WTC11 (cell line): Measurements from ENCODE around the gene ZNF764. TPM values are rescaled to one million over a fixed set of nuclear protein-coding genes. Genes with fewer than 3 reads are reported as not detected.

Experiments
- CBFB ChIP-seq: sonication (generic); formaldehyde crosslinking; IDR thresholded peaks from 2 replicates; pipeline ENCODE4 v1.8.1; 2022; ENCODE audit warnings: mild to moderate bottlenecking, low read depth, missing genetic modification reagents
- CREB1 ChIP-seq: sonication (generic); formaldehyde crosslinking; IDR thresholded peaks from 2 replicates; pipeline ENCODE4 v1.8.0; 2023; ENCODE audit warnings: mild to moderate bottlenecking, missing genetic modification reagents
- CREM ChIP-seq: sonication (generic); formaldehyde crosslinking; IDR thresholded peaks from 2 replicates; pipeline ENCODE4 v1.8.1; 2022; ENCODE audit warnings: mild to moderate bottlenecking, missing genetic modification reagents, moderate library complexity
- E2F4 ChIP-seq: sonication (generic); formaldehyde crosslinking; IDR thresholded peaks from 2 replicates; pipeline ENCODE4 v1.8.1; 2022; ENCODE audit warnings: low read depth, mild to moderate bottlenecking, moderate library complexity, missing genetic modification reagents, borderline replicate concordance
- E2F5 ChIP-seq: sonication (generic); formaldehyde crosslinking; IDR thresholded peaks from 2 replicates; pipeline ENCODE4 v1.8.1; 2022; ENCODE audit warnings: mild to moderate bottlenecking, moderate library complexity, missing genetic modification reagents
- ELF4 ChIP-seq: sonication (generic); formaldehyde crosslinking; IDR thresholded peaks from 2 replicates; pipeline ENCODE4 v1.8.1; 2022; ENCODE audit warnings: low read depth, mild to moderate bottlenecking, moderate library complexity, missing genetic modification reagents
- EMX1 ChIP-seq: fragments of 250-450 bp; sonication (Bioruptor Pico); IDR thresholded peaks from 2 replicates; pipeline ENCODE4 v1.8.0; 2021; ENCODE audit warnings: mild to moderate bottlenecking
- ETV6 ChIP-seq: sonication (generic); formaldehyde crosslinking; IDR thresholded peaks from 2 replicates; pipeline ENCODE4 v1.8.1; 2022; ENCODE audit warnings: mild to moderate bottlenecking, missing genetic modification reagents
- FOXP1 ChIP-seq: sonication (generic); formaldehyde crosslinking; IDR thresholded peaks from 2 replicates; pipeline ENCODE4 v1.8.0; 2022; ENCODE audit warnings: missing genetic modification reagents, mild to moderate bottlenecking, moderate library complexity, borderline replicate concordance
- IRF1 ChIP-seq: sonication (generic); formaldehyde crosslinking; IDR thresholded peaks from 2 replicates; pipeline ENCODE4 v1.8.0; 2023; ENCODE audit warnings: missing genetic modification reagents
- JAZF1 ChIP-seq: fragments of 250-450 bp; sonication (Bioruptor Pico); IDR thresholded peaks from 2 replicates; pipeline ENCODE4 v1.9.0; 2021; ENCODE audit warnings: moderate library complexity, mild to moderate bottlenecking, inconsistent platforms
- MLX ChIP-seq: sonication (generic); formaldehyde crosslinking; IDR thresholded peaks from 2 replicates; pipeline ENCODE4 v1.8.1; 2023; ENCODE audit warnings: mild to moderate bottlenecking, missing genetic modification reagents, moderate library complexity
- NFATC4 ChIP-seq: fragments of 250-450 bp; sonication (Bioruptor Pico); IDR thresholded peaks from 2 replicates; pipeline ENCODE4 v1.9.0; 2021; ENCODE audit warnings: mild to moderate bottlenecking
- NFYB ChIP-seq: sonication (generic); formaldehyde crosslinking; conservative IDR thresholded peaks from 2 replicates; pipeline ENCODE4 v1.8.0; 2022; ENCODE audit warnings: low read depth, missing genetic modification reagents
- NR2C2 ChIP-seq: sonication (generic); formaldehyde crosslinking; IDR thresholded peaks from 2 replicates; pipeline ENCODE4 v1.8.0; 2022; ENCODE audit warnings: mild to moderate bottlenecking, missing genetic modification reagents
- TEAD1 ChIP-seq: sonication (generic); formaldehyde crosslinking; IDR thresholded peaks from 2 replicates; pipeline ENCODE4 v1.8.0; 2022; ENCODE audit warnings: mild to moderate bottlenecking, missing genetic modification reagents
- TP53 ChIP-seq: sonication (generic); formaldehyde crosslinking; IDR thresholded peaks from 2 replicates; pipeline ENCODE4 v1.8.1; 2023; ENCODE audit warnings: mild to moderate bottlenecking, missing genetic modification reagents
- ZBTB21 ChIP-seq: sonication (generic); formaldehyde crosslinking; IDR thresholded peaks from 2 replicates; pipeline ENCODE4 v1.8.1; 2023; ENCODE audit warnings: mild to moderate bottlenecking, missing genetic modification reagents, borderline replicate concordance
- ZNF121 ChIP-seq: sonication (generic); formaldehyde crosslinking; IDR thresholded peaks from 2 replicates; pipeline ENCODE4 v1.8.0; 2023; ENCODE audit warnings: missing genetic modification reagents
- ZNF138 ChIP-seq: sonication (generic); formaldehyde crosslinking; conservative IDR thresholded peaks from 2 replicates; pipeline ENCODE4 v1.8.1; 2022; ENCODE audit warnings: mild to moderate bottlenecking, moderate library complexity, missing genetic modification reagents
- ZNF219 ChIP-seq: sonication (generic); formaldehyde crosslinking; IDR thresholded peaks from 2 replicates; pipeline ENCODE4 v1.8.0; 2023; ENCODE audit warnings: missing genetic modification reagents, mild to moderate bottlenecking, borderline replicate concordance
- ZNF232 ChIP-seq: sonication (generic); formaldehyde crosslinking; IDR thresholded peaks from 2 replicates; pipeline ENCODE4 v1.8.0; 2022; ENCODE audit warnings: mild to moderate bottlenecking, missing genetic modification reagents
- ZNF263 ChIP-seq: sonication (generic); formaldehyde crosslinking; IDR thresholded peaks from 2 replicates; pipeline ENCODE4 v1.8.1; 2022; ENCODE audit warnings: low read depth, mild to moderate bottlenecking, moderate library complexity, missing genetic modification reagents
- total RNA-seq: library from RNA; stranded (reverse); gene quantifications from 3 replicates; pipeline ENCODE4 v1.2.3, GENCODE V29; 2021
- TF ChIP-seq, protein P1 (sequence below): sonication (generic); formaldehyde crosslinking; IDR thresholded peaks from 2 replicates; pipeline ENCODE4 v1.8.1; 2022; ENCODE audit warnings: missing genetic modification reagents, borderline replicate concordance
- TF ChIP-seq, protein P2 (sequence below): fragments of 250-450 bp; sonication (Bioruptor Pico); IDR thresholded peaks from 2 replicates; pipeline ENCODE4 v2.1.2; 2022; ENCODE audit warnings: mild to moderate bottlenecking, moderate library complexity
- TF ChIP-seq, protein P3 (sequence below): fragments of 250-450 bp; sonication (Bioruptor Pico); IDR thresholded peaks from 2 replicates; pipeline ENCODE4 v1.8.0; 2021; ENCODE audit warnings: mild to moderate bottlenecking
- TF ChIP-seq, protein P4 (sequence below): sonication (generic); formaldehyde crosslinking; IDR thresholded peaks from 2 replicates; pipeline ENCODE4 v1.8.1; 2023; ENCODE audit warnings: mild to moderate bottlenecking, missing genetic modification reagents
- TF ChIP-seq, protein P5 (sequence below): sonication (generic); formaldehyde crosslinking; IDR thresholded peaks from 2 replicates; pipeline ENCODE4 v1.8.1; 2023; ENCODE audit warnings: mild to moderate bottlenecking, missing genetic modification reagents

ZNF764 gene
- total RNA-seq, 1 experiment from 2014 or later: 10.4 TPM

DNA sequence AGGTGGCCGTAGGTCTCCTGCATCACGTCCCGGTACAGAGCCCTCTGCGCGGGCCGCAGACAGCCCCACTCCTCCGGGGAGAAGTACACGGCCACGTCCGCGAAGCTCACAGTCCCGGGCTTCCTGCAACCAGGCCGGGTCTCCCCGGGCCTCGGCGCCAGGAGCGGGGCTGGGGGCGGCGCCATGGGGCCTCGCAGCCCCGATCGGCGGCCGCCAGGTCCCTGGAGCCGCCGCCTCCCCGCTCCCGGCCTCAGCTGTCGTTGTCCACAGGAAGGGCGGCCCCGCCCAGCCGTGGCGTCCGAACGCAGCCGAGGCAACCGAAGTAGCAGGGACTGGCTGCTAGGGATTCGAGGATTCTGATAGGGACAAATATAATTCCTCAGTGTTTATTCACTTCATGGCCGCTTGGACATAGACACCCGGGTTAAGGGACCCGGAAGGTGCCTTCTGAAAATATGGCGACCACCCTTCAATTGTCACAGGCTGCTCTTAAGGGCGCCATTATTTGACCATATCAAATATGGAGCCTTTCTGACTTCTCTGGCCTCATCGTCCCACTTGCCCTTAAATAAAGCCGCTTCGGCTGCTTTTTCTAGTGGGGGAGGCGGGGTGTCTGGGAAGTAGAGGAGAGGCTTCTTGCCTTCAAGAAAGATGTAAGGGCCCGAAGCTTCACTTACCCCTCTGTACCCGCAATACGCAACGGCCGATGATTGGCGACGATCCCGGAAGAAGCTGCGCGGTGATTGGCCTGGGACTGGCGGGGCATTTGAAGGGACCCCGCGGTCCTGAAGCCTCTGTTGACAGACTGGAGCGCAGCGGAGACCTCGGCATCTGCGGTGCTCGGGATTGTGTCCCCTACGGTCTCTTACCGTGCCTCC, 13.5 kb upstream of the ZNF764 start, which contains the start of gene ZNF688 (continued):
- TF ChIP-seq MLX (CRISPR knock-in tag) (no peak), TP53 (no peak), ELF4 (CRISPR knock-in tag) (peak; percentile 37; the same call in 1 of the 2 replicates), NR2C2 (CRISPR knock-in tag) (no peak), ZNF121 (CRISPR knock-in tag) (no peak), TEAD1 (CRISPR knock-in tag) (no peak), JAZF1 (CRISPR knock-in tag) (no peak), ZNF232 (CRISPR knock-in tag) (no peak), EMX1 (CRISPR knock-in tag) (peak; percentile 79; the same call in 1 of the 2 replicates), CBFB (CRISPR knock-in tag) (no peak), ZNF138 (no peak), ZNF263 (CRISPR knock-in tag) (no peak), NFATC4 (no peak), CREM (CRISPR knock-in tag) (0 out of 2 replicates have a peak, but pooled peaks have one; percentile 50), NFYB (CRISPR knock-in tag) (peak; percentile 95), ETV6 (CRISPR knock-in tag) (no peak), IRF1 (CRISPR knock-in tag) (no peak), ZNF219 (CRISPR knock-in tag) (no peak), E2F4 (peak; percentile 93; the same call in 1 of the 2 replicates), ZBTB21 (CRISPR knock-in tag) (no peak), CREB1 (CRISPR knock-in tag) (no peak), E2F5 (CRISPR knock-in tag) (0 out of 2 replicates have a peak, but pooled peaks have one; percentile 39), FOXP1 (CRISPR knock-in tag) (peak; percentile 57)
- TF ChIP-seq, protein P1, sequence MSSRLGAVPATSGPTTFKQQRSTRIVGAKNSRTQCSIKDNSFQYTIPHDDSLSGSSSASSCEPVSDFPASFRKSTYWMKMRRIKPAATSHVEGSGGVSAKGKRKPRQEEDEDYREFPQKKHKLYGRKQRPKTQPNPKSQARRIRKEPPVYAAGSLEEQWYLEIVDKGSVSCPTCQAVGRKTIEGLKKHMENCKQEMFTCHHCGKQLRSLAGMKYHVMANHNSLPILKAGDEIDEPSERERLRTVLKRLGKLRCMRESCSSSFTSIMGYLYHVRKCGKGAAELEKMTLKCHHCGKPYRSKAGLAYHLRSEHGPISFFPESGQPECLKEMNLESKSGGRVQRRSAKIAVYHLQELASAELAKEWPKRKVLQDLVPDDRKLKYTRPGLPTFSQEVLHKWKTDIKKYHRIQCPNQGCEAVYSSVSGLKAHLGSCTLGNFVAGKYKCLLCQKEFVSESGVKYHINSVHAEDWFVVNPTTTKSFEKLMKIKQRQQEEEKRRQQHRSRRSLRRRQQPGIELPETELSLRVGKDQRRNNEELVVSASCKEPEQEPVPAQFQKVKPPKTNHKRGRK (CRISPR knock-in tag): no peak
- TF ChIP-seq, protein P2, sequence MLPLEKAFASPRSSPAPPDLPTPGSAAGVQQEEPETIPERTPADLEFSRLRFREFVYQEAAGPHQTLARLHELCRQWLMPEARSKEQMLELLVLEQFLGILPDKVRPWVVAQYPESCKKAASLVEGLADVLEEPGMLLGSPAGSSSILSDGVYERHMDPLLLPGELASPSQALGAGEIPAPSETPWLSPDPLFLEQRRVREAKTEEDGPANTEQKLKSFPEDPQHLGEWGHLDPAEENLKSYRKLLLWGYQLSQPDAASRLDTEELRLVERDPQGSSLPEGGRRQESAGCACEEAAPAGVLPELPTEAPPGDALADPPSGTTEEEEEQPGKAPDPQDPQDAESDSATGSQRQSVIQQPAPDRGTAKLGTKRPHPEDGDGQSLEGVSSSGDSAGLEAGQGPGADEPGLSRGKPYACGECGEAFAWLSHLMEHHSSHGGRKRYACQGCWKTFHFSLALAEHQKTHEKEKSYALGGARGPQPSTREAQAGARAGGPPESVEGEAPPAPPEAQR (CRISPR knock-in tag): no peak
- TF ChIP-seq, protein P3, sequence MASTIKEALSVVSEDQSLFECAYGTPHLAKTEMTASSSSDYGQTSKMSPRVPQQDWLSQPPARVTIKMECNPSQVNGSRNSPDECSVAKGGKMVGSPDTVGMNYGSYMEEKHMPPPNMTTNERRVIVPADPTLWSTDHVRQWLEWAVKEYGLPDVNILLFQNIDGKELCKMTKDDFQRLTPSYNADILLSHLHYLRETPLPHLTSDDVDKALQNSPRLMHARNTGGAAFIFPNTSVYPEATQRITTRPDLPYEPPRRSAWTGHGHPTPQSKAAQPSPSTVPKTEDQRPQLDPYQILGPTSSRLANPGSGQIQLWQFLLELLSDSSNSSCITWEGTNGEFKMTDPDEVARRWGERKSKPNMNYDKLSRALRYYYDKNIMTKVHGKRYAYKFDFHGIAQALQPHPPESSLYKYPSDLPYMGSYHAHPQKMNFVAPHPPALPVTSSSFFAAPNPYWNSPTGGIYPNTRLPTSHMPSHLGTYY (CRISPR knock-in tag): no peak
- TF ChIP-seq, protein P4, sequence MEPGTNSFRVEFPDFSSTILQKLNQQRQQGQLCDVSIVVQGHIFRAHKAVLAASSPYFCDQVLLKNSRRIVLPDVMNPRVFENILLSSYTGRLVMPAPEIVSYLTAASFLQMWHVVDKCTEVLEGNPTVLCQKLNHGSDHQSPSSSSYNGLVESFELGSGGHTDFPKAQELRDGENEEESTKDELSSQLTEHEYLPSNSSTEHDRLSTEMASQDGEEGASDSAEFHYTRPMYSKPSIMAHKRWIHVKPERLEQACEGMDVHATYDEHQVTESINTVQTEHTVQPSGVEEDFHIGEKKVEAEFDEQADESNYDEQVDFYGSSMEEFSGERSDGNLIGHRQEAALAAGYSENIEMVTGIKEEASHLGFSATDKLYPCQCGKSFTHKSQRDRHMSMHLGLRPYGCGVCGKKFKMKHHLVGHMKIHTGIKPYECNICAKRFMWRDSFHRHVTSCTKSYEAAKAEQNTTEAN: no peak
- TF ChIP-seq, protein P5, sequence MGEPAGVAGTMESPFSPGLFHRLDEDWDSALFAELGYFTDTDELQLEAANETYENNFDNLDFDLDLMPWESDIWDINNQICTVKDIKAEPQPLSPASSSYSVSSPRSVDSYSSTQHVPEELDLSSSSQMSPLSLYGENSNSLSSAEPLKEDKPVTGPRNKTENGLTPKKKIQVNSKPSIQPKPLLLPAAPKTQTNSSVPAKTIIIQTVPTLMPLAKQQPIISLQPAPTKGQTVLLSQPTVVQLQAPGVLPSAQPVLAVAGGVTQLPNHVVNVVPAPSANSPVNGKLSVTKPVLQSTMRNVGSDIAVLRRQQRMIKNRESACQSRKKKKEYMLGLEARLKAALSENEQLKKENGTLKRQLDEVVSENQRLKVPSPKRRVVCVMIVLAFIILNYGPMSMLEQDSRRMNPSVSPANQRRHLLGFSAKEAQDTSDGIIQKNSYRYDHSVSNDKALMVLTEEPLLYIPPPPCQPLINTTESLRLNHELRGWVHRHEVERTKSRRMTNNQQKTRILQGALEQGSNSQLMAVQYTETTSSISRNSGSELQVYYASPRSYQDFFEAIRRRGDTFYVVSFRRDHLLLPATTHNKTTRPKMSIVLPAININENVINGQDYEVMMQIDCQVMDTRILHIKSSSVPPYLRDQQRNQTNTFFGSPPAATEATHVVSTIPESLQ (CRISPR knock-in tag): no peak
